ENCODE results near the gene AMMECR1.

DNA sequence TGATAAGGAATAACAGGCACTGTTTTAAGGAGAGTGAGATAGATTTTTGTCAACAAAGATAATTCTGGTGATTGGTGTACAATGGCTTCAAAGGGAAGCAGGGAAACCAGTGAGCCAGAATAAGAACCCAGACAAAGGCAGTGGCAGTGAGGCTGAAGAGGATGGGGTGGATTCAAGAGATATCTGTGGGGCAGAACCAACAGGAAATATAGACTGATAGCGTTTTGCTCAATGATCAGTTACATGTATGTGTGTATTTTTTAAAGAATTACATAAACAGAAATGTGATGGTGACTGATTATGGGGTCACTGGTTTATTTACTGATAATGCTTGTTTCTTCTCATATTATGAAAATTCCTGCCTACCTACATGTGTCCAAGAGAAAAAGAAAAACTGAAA is 66.4 kb downstream of the AMMECR1 start:
- TF ChIP-seq CTCF (IDR thresholded peaks at IDR 0.05), result no peak
- TF ChIP-seq POLR2AphosphoS5 (IDR thresholded peaks at IDR 0.05), result no peak
- no peak for TF ChIP-seq POLR2A (IDR thresholded peaks at IDR 0.05)
- TF ChIP-seq EP300 (IDR thresholded peaks at IDR 0.05), result no peak
